NCI-H1436 (cell line): ENCODE measurements around the gene LYL1.

Experiments
- DNase-seq: peaks from one replicate; lab custom pipeline; 2025; lab: John Stamatoyannopoulos, UW

The LYL1 gene

GRCh38 chr19:13129384-13129783 is 26.7 kb upstream of the LYL1 start:
- no peak for DNase-seq

GRCh38 chr19:13128583-13128982 is 25.9 kb upstream of the LYL1 start:
- no peak for DNase-seq

- no peak for DNase-seq
These were observed 25.3 kb upstream of the LYL1 start for GRCh38 chr19:13127811-13128575.

GRCh38 chr19:13127051-13127450 is 24.4 kb upstream of the LYL1 start:
- DNase-seq, result no peak

- no peak for DNase-seq
These were observed 20.6 kb upstream of the LYL1 start for GRCh38 chr19:13122980-13123957.

GRCh38 chr19:13122275-13122878 is 19.7 kb upstream of the LYL1 start:
- no peak for DNase-seq

GRCh38 chr19:13121551-13122274 is 19.1 kb upstream of the LYL1 start:
- DNase-seq, result no peak

GRCh38 chr19:13120817-13121216 is 18.2 kb upstream of the LYL1 start:
- DNase-seq, result no peak

- DNase-seq, result no peak
These were observed 17.4 kb upstream of the LYL1 start for GRCh38 chr19:13120031-13120430.

GRCh38 chr19:13119627-13120026 is 17.0 kb upstream of the LYL1 start:
- no peak for DNase-seq

GRCh38 chr19:13118424-13119193 is 16.0 kb upstream of the LYL1 start:
- peak; percentile 25 for DNase-seq

GRCh38 chr19:13117772-13118423 is 15.2 kb upstream of the LYL1 start, which contains the start of gene NACC1:
Gene NACC1, plus strand, starts transcription at chr19:13118264. Its CDS starts 16,944 bp downstream, at chr19:13135208.
- peak; percentile 92 for DNase-seq

- DNase-seq, result no peak
These were observed 14.6 kb upstream of the LYL1 start for GRCh38 chr19:13117176-13117771.

GRCh38 chr19:13116282-13117175 is 13.9 kb upstream of the LYL1 start, which contains the start of gene TRMT1:
Gene TRMT1, minus strand, starts transcription at chr19:13116740. Its CDS starts 341 bp downstream, at chr19:13116399.
- DNase-seq, result peak; percentile 89

GRCh38 chr19:13115936-13116281 is 13.3 kb upstream of the LYL1 start:
- DNase-seq, result no peak

GRCh38 chr19:13112555-13112954 is 9.9 kb upstream of the LYL1 start:
- no peak for DNase-seq

GRCh38 chr19:13110099-13110610 is 7.5 kb upstream of the LYL1 start:
- DNase-seq, result no peak

- DNase-seq, result no peak
These were observed 6.9 kb upstream of the LYL1 start for GRCh38 chr19:13109361-13110098.
